ENCODE data around the gene GBP7. TPM values are rescaled to one million over a fixed set of nuclear protein-coding genes. Genes with fewer than 3 reads are reported as not detected.

The GBP7 gene
- total RNA-seq, 1 experiment from 2014 or later, result not detected

- H3K9me3 ChIP-seq (ENCODE audit: low read depth, low read length, poor library complexity, severe bottlenecking), result no peaks in the 10 kb centered on the region
- TF ChIP-seq CTCF (conservative IDR thresholded peaks at IDR 0.05; ENCODE audit: low read depth, low read length) (no peak), EZH2 (IDR thresholded peaks at IDR 0.05; ENCODE audit: borderline replicate concordance, low read depth, low read length, poor library complexity, severe bottlenecking) (no peak)
- peaks cover 10% of the 10 kb centered on the region for H3K4me1 ChIP-seq (ENCODE audit: insufficient read depth, low read length, poor library complexity, severe bottlenecking)
- DNase-seq (ENCODE audit: low spot score), result no peak
- no peaks in the 10 kb centered on the region for H3K27me3 ChIP-seq (replicated peaks; ENCODE audit: insufficient read depth, low read depth, low read length, poor library complexity)
- no peak overlapping the region for H3K4me3 ChIP-seq (ENCODE audit: low read depth, low read length, poor library complexity, severe bottlenecking)
- intact Hi-C loops (cut with micrococcal nuclease; ENCODE audit: unreplicated experiment), result no loop called here
- ChIA-PET CTCF (no interaction called here), POLR2A (ENCODE audit: low non-redundant PET) (no interaction called here)
- H3K27ac ChIP-seq (ENCODE audit: low read depth, low read length, poor library complexity, severe bottlenecking), result no peak overlapping the region
- H3K36me3 ChIP-seq (ENCODE audit: insufficient read depth, low read length, poor library complexity, severe bottlenecking), result no peaks in the 10 kb centered on the region
- BruUV-seq (replicated peaks), result no TSS peak
These were observed 6.6 kb downstream of the GBP7 start for GRCh38 chr1:89169166-89169565.

- intact Hi-C loops (cut with micrococcal nuclease; ENCODE audit: unreplicated experiment), result no loop called here
- ChIA-PET POLR2A (ENCODE audit: low non-redundant PET) (no interaction called here), CTCF (no interaction called here)
- Histone ChIP-seq H3K36me3 (ENCODE audit: insufficient read depth, low read length, poor library complexity, severe bottlenecking) (no peaks in the 10 kb centered on the region), H3K4me1 (ENCODE audit: insufficient read depth, low read length, poor library complexity, severe bottlenecking) (peaks cover 10% of the 10 kb centered on the region), H3K27ac (ENCODE audit: low read depth, low read length, poor library complexity, severe bottlenecking) (no peak overlapping the region), H3K27me3 (replicated peaks; ENCODE audit: insufficient read depth, low read depth, low read length, poor library complexity) (no peaks in the 10 kb centered on the region), H3K4me3 (ENCODE audit: low read depth, low read length, poor library complexity, severe bottlenecking) (no peak overlapping the region), H3K9me3 (ENCODE audit: low read depth, low read length, poor library complexity, severe bottlenecking) (no peaks in the 10 kb centered on the region)
- BruUV-seq (replicated peaks), result no TSS peak
- TF ChIP-seq CTCF (conservative IDR thresholded peaks at IDR 0.05; ENCODE audit: low read depth, low read length) (no peak), EZH2 (IDR thresholded peaks at IDR 0.05; ENCODE audit: borderline replicate concordance, low read depth, low read length, poor library complexity, severe bottlenecking) (no peak)
- peak; percentile 45 for DNase-seq (ENCODE audit: low spot score)
These were observed 8.1 kb downstream of the GBP7 start for GRCh38 chr1:89167590-89168230.

- Histone ChIP-seq H3K36me3 (ENCODE audit: insufficient read depth, low read length, poor library complexity, severe bottlenecking) (no peaks in the 10 kb centered on the region), H3K9me3 (ENCODE audit: low read depth, low read length, poor library complexity, severe bottlenecking) (no peaks in the 10 kb centered on the region), H3K27ac (ENCODE audit: low read depth, low read length, poor library complexity, severe bottlenecking) (no peak overlapping the region), H3K4me1 (ENCODE audit: insufficient read depth, low read length, poor library complexity, severe bottlenecking) (peaks cover 10% of the 10 kb centered on the region), H3K4me3 (ENCODE audit: low read depth, low read length, poor library complexity, severe bottlenecking) (no peak overlapping the region), H3K27me3 (replicated peaks; ENCODE audit: insufficient read depth, low read depth, low read length, poor library complexity) (no peaks in the 10 kb centered on the region)
- BruUV-seq (replicated peaks), result no TSS peak
- POLR2A ChIA-PET (ENCODE audit: low non-redundant PET), result no interaction called here
- CTCF ChIA-PET, result no interaction called here
- no peak for DNase-seq (ENCODE audit: low spot score)
- intact Hi-C loops (cut with micrococcal nuclease; ENCODE audit: unreplicated experiment), result no loop called here
- TF ChIP-seq CTCF (conservative IDR thresholded peaks at IDR 0.05; ENCODE audit: low read depth, low read length) (no peak), EZH2 (IDR thresholded peaks at IDR 0.05; ENCODE audit: borderline replicate concordance, low read depth, low read length, poor library complexity, severe bottlenecking) (no peak)
These were observed 9.1 kb downstream of the GBP7 start for GRCh38 chr1:89166705-89167104.

Data from A673 (cell line).